PC-3 (cell line): ENCODE data around the gene UBE3C. TPM values are rescaled to one million over a fixed set of nuclear protein-coding genes. Genes with fewer than 3 reads are reported as not detected.

Experiments used
- ATAC-seq: fragments of 200-7000 bp; cut with Tn5 transposase; 2 replicates; pipeline ENCODE4 v1.9.1; 2020; ENCODE audit warnings: mild to moderate bottlenecking, moderate library complexity
- BruUV-seq: library from RNA; stranded (reverse); fragments of 400-500 nt; replicated peaks from 2 replicates; lab custom pipeline; 2021; lab: Mats Ljungman, UMichigan
- CTCF ChIA-PET: fragments of 300-600 bp; sonication (Branson Sonifier 250); formaldehyde crosslinking; loops from one replicate; lab custom pipeline; 2022; ENCODE audit warnings: antibody characterized with exemption; lab: Charles Lee
- POLR2A ChIA-PET: fragments of 300-600 bp; sonication (Branson Sonifier 250); formaldehyde crosslinking; loops from one replicate; lab custom pipeline; 2022; ENCODE audit warnings: antibody characterized with exemption; ENCODE audit not compliant: unreplicated experiment; lab: Charles Lee
- DNase-seq: peaks from one replicate; pipeline ENCODE4 v3.0.0-alpha.2; 2015
- H2AFZ ChIP-seq: fragments of 300-600 bp; sonication (generic); 2 replicates; pipeline ENCODE4 v1.6.0; 2016; ENCODE audit warnings: antibody characterized with exemption, low read length
- H3F3A ChIP-seq: fragments of 300-600 bp; sonication (generic); one replicate; pipeline ENCODE4 v1.6.0; 2017; ENCODE audit warnings: antibody characterized with exemption, low read length, control low read depth, mild to moderate bottlenecking; ENCODE audit not compliant: unreplicated experiment
- H3K27ac ChIP-seq: fragments of 300-600 bp; sonication (generic); 2 replicates; pipeline ENCODE4 v1.5.1; 2016; ENCODE audit warnings: mild to moderate bottlenecking, low read length
- H3K27me3 ChIP-seq: fragments of 300-600 bp; sonication (generic); 2 replicates; pipeline ENCODE4 v1.6.1; 2016; ENCODE audit warnings: low read length, mixed read lengths
- H3K36me3 ChIP-seq: fragments of 300-600 bp; sonication (generic); 2 replicates; pipeline ENCODE4 v1.6.1; 2016; ENCODE audit warnings: low read depth, mixed run types, low read length, mixed read lengths
- H3K4me1 ChIP-seq: fragments of 300-600 bp; sonication (generic); 2 replicates; pipeline ENCODE4 v1.5.1; 2016; ENCODE audit warnings: low read length; ENCODE audit not compliant: insufficient read depth
- H3K4me2 ChIP-seq: fragments of 300-600 bp; sonication (generic); 2 replicates; pipeline ENCODE4 v1.6.0; 2016; ENCODE audit warnings: low read length
- H3K4me3 ChIP-seq: fragments of 300-600 bp; sonication (generic); 2 replicates; pipeline ENCODE4 v1.5.1; 2016; ENCODE audit warnings: mild to moderate bottlenecking, low read length, mixed read lengths
- H3K79me2 ChIP-seq: fragments of 300-600 bp; sonication (generic); 2 replicates; pipeline ENCODE4 v1.6.1; 2017; ENCODE audit warnings: low read length, mixed read lengths
- H3K9ac ChIP-seq: fragments of 300-600 bp; sonication (generic); 2 replicates; pipeline ENCODE4 v1.6.0; 2016; ENCODE audit warnings: mild to moderate bottlenecking, low read length
- H3K9me2 ChIP-seq: fragments of 300-600 bp; sonication (generic); replicated peaks from 2 replicates; pipeline ENCODE4 v1.6.1; 2016; ENCODE audit warnings: mixed run types, low read length, mixed read lengths
- H3K9me3 ChIP-seq: fragments of 300-600 bp; sonication (generic); 2 replicates; pipeline ENCODE4 v1.6.1; 2016; ENCODE audit warnings: low read length, mixed read lengths
- H4K20me1 ChIP-seq: fragments of 300-600 bp; sonication (generic); 2 replicates; pipeline ENCODE4 v1.6.1; 2016; ENCODE audit warnings: low read length, mixed read lengths
- EZH2 ChIP-seq: fragments of 300-600 bp; sonication (generic); IDR thresholded peaks from one replicate; pipeline ENCODE4 v1.6.1; 2017; ENCODE audit warnings: antibody characterized with exemption, mild to moderate bottlenecking, low read length; ENCODE audit not compliant: unreplicated experiment
- EZH2phosphoT487 ChIP-seq: fragments of 300-600 bp; sonication (generic); IDR thresholded peaks from 2 replicates; pipeline ENCODE4 v1.6.1; 2018; ENCODE audit warnings: mild to moderate bottlenecking, antibody characterized with exemption, low read length, borderline replicate concordance
- intact Hi-C: fragments of 100-400 bp; cut with micrococcal nuclease; formaldehyde crosslinking; loops from 2 replicates; pipeline ENCODE4 v1.9.0; 2023
- total RNA-seq: library from RNA; depleted of rRNA; stranded (reverse); fragments of >200 nt; gene quantifications from 2 replicates; pipeline ENCODE4 v1.2.3, GENCODE V29; 2014
- TF ChIP-seq, protein P1 (sequence below): fragments of 300-600 bp; sonication (generic); conservative IDR thresholded peaks from 2 replicates; pipeline ENCODE4 v1.5.1; 2017; ENCODE audit warnings: antibody characterized with exemption, low read depth, mild to moderate bottlenecking, low read length

UBE3C gene
- total RNA-seq, 1 experiment from 2014 or later = 86.6 TPM

DNA sequence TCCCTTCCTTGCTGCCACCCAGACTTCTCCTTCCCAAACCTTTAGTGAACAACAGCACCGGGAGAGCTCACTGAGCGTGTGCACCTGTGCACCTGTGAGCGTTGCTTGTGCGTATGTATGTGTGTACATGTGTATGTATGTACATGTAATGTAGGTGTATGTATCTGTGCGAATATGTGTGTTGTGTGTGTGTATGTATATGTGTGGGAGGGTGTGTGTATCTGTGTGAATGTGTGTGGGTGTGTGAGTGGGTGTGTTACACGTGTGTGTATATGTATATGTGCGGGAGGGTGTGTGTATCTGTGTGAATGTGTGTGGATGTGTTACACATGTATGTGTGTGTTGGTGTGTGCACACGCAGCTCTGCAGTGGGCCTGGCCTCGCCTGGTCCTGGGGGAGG is 153.5 kb downstream of the UBE3C start:
- POLR2A ChIA-PET = no interaction called here
- BruUV-seq = TSS peak; percentile 33
- H3K4me3 ChIP-seq = no peak overlapping the region

DNA sequence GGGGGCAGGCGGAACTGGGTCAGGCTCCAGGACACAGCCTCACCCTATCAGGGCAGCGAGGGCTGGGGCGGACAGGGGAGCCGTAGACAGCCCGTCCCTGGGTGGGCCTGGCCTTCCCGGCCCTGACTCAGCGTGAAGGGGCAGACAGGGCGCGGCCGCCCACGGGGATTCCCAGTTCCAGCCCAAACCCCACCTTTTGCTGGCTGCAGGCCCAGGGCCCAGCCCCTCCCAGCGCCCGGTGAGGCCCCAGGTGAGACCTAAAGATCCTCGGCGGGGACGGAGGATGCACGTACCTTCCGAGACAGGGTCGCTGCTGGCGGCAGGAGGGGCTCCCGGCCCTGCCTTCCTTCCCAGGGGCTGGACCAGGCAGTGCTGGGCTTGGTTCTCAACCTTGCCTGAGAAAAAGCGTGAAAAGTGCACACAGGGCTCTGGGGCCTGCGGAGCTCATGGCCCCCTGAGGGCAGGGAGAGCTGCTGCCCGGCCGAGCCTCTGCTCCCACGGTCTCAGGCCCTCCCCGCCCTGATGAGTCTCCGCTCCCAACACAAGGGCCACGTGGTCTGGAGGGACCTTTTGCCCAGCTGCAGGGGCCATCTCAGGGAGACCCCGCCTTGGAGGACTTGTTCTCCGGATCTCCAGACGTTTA is 154.2 kb downstream of the UBE3C start:
- ATAC-seq = peak; percentile 48
- Histone ChIP-seq H3K36me3 (no peaks in the 10 kb centered on the region), H3K9me3 (no peaks in the 10 kb centered on the region), H3K9ac (peak overlapping the region; percentile 53), H3F3A (no peaks in the 10 kb centered on the region), H3K4me3 (peak overlapping the region; percentile 4; the same call in 1 of the 2 replicates), H3K79me2 (0 out of 2 replicates have a peak, but pooled peaks cover 6% of the 10 kb centered on the region), H3K4me2 (peak overlapping the region; percentile 50), H3K4me1 (peaks cover 42% of the 10 kb centered on the region), H3K27ac (peak overlapping the region; percentile 70), H3K27me3 (no peaks in the 10 kb centered on the region), H2AFZ (peak overlapping the region; percentile 11; the same call in 1 of the 2 replicates), H4K20me1 (no peaks in the 10 kb centered on the region), H3K9me2 (no peaks in the 10 kb centered on the region)
- TF ChIP-seq, protein P1, sequence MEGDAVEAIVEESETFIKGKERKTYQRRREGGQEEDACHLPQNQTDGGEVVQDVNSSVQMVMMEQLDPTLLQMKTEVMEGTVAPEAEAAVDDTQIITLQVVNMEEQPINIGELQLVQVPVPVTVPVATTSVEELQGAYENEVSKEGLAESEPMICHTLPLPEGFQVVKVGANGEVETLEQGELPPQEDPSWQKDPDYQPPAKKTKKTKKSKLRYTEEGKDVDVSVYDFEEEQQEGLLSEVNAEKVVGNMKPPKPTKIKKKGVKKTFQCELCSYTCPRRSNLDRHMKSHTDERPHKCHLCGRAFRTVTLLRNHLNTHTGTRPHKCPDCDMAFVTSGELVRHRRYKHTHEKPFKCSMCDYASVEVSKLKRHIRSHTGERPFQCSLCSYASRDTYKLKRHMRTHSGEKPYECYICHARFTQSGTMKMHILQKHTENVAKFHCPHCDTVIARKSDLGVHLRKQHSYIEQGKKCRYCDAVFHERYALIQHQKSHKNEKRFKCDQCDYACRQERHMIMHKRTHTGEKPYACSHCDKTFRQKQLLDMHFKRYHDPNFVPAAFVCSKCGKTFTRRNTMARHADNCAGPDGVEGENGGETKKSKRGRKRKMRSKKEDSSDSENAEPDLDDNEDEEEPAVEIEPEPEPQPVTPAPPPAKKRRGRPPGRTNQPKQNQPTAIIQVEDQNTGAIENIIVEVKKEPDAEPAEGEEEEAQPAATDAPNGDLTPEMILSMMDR = no peak
- no peak for TF ChIP-seq EZH2
- TF ChIP-seq EZH2phosphoT487 = no peak
- ChIA-PET POLR2A (no interaction called here), CTCF (no interaction called here)
- BruUV-seq = TSS peak; percentile 51
- DNase-seq = peak; percentile 67
- intact Hi-C loops = no loop called here

More for the DNA sequence above, 153.5 kb downstream of the UBE3C start:
- no peaks in the 10 kb centered on the region for H3K27me3 ChIP-seq
- no peaks in the 10 kb centered on the region for H3K9me2 ChIP-seq
- 0 out of 2 replicates have a peak, but pooled peaks cover 6% of the 10 kb centered on the region for H3K79me2 ChIP-seq
- CTCF ChIA-PET = no interaction called here
- intact Hi-C loops = no loop called here
- ATAC-seq = no peak
- no peaks in the 10 kb centered on the region for H4K20me1 ChIP-seq
- peaks cover 42% of the 10 kb centered on the region for H3K4me1 ChIP-seq
- TF ChIP-seq, protein P1 = no peak
- TF ChIP-seq EZH2phosphoT487 (no peak), EZH2 (no peak)
- no peaks in the 10 kb centered on the region for H3K9me3 ChIP-seq
- no peak overlapping the region for H2AFZ ChIP-seq
- DNase-seq = no peak
- peak overlapping the region; percentile 20 for H3K9ac ChIP-seq
- H3K27ac ChIP-seq = peak overlapping the region; percentile 70
- no peaks in the 10 kb centered on the region for H3K36me3 ChIP-seq
- peak overlapping the region; percentile 50; the same call in 1 of the 2 replicates for H3K4me2 ChIP-seq
- no peaks in the 10 kb centered on the region for H3F3A ChIP-seq

DNA sequence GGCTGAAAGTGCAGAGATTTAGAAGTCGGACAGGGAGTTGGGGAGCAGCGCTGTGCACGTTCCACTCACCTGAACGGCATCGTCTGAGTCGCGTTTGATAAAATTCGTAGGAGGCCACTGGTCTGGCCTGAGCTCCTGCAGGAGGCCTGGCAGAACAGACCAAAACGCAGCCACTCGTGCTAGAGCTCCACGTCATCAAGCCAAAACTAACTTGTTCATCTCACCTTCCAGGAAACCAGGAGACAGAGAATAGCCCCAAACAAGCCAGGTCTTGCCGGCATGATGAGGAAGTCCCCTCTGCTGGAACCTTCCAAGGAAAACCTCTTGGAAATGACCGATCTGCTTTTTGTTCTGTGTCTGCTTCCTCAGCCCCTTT is 154.7 kb downstream of the UBE3C start:
- peaks cover 40% of the 10 kb centered on the region for H3K4me1 ChIP-seq
- no peaks in the 10 kb centered on the region for H4K20me1 ChIP-seq
- H3K36me3 ChIP-seq = no peaks in the 10 kb centered on the region
- H2AFZ ChIP-seq = no peak overlapping the region
- POLR2A ChIA-PET = no interaction called here
- H3K79me2 ChIP-seq = 0 out of 2 replicates have a peak, but pooled peaks cover 6% of the 10 kb centered on the region
- H3K27ac ChIP-seq = peak overlapping the region; percentile 70
- intact Hi-C loops = no loop called here
- ATAC-seq (no peak), DNase-seq (no peak)
- H3K27me3 ChIP-seq = no peaks in the 10 kb centered on the region
- peak overlapping the region; percentile 50 for H3K4me2 ChIP-seq
- no TSS peak for BruUV-seq
- CTCF ChIA-PET = no interaction called here
- TF ChIP-seq, protein P1 = no peak
- no peak for TF ChIP-seq EZH2
- TF ChIP-seq EZH2phosphoT487 = no peak
- H3K9me3 ChIP-seq = no peaks in the 10 kb centered on the region
- H3F3A ChIP-seq = no peaks in the 10 kb centered on the region
- no peaks in the 10 kb centered on the region for H3K9me2 ChIP-seq
- H3K4me3 ChIP-seq = peak overlapping the region; percentile 4; the same call in 1 of the 2 replicates
- peak overlapping the region; percentile 53 for H3K9ac ChIP-seq
